K562 (cell line): ENCODE results near the gene RXRA. TPM values are rescaled to one million over a fixed set of nuclear protein-coding genes. Genes with fewer than 3 reads are reported as not detected.

Experiments used
- BCLAF1 ChIP-seq, 2 experiments: fragments of 450-650 bp in 1 of 2; IDR thresholded peaks; 2 replicates each; pipeline ENCODE4 v1.6.1; 2011 to 2017; ENCODE audit warnings: low read depth in 2 of 2, antibody characterized with exemption in 1 of 2, borderline replicate concordance in 1 of 2, low read length in 1 of 2, mild to moderate bottlenecking in 1 of 2, mixed read lengths in 1 of 2; ENCODE audit not compliant: control insufficient read depth in 1 of 2
- CEBPZ ChIP-seq: fragments of 150-350 bp; IDR thresholded peaks from 2 replicates; pipeline ENCODE4 v1.6.1; 2014; ENCODE audit warnings: low read depth, mild to moderate bottlenecking, low read length, borderline replicate concordance
- CHD1 ChIP-seq: fragments of 200-600 bp; sonication (generic); IDR thresholded peaks from one replicate; pipeline ENCODE4 v1.6.1; 2012; ENCODE audit warnings: mild to moderate bottlenecking, moderate library complexity, low read length, inconsistent platforms
- FOXM1 ChIP-seq, 2 experiments: fragments of 450-650 bp in 1 of 2; sonication (generic) in 1 of 2; formaldehyde crosslinking in 1 of 2; IDR thresholded peaks; 2 replicates each; pipeline versions ENCODE4 v1.6.1 to v1.9.0; 2017 to 2022; ENCODE audit warnings: low read depth in 2 of 2, mild to moderate bottlenecking in 2 of 2, missing genetic modification reagents in 1 of 2, moderate library complexity in 1 of 2
- KDM1A ChIP-seq, 2 experiments: fragments of 450-650 bp; IDR thresholded peaks; 2 replicates each; pipeline ENCODE4 v1.6.1; 2016; ENCODE audit warnings: mild to moderate bottlenecking in 2 of 2
- POU5F1 ChIP-seq: fragments of 150-350 bp; IDR thresholded peaks from 2 replicates; pipeline ENCODE4 v1.6.1; 2014; ENCODE audit warnings: borderline replicate concordance, low read length, low read depth, mild to moderate bottlenecking; ENCODE audit not compliant: partially characterized antibody
- RREB1 ChIP-seq: fragments of 250-450 bp; sonication (Bioruptor Pico); IDR thresholded peaks from 2 replicates; pipeline ENCODE4 v1.4.0; 2020
- SMAD3 ChIP-seq: fragments of 450-650 bp; formaldehyde crosslinking; conservative IDR thresholded peaks from 2 replicates; pipeline ENCODE4 v1.4.0; 2020; ENCODE audit warnings: mild to moderate bottlenecking
- TARDBP ChIP-seq: fragments of 450-650 bp; IDR thresholded peaks from 2 replicates; pipeline ENCODE4 v1.6.1; 2016
- USF1 ChIP-seq: sonication (generic); formaldehyde crosslinking; IDR thresholded peaks from 2 replicates; pipeline ENCODE4 v1.9.0; 2022; ENCODE audit warnings: mild to moderate bottlenecking, missing genetic modification reagents
- ZNF224 ChIP-seq: sonication (generic); formaldehyde crosslinking; IDR thresholded peaks from 2 replicates; pipeline ENCODE4 v1.8.0; 2022; ENCODE audit warnings: mild to moderate bottlenecking, missing genetic modification reagents
- ZNF707 ChIP-seq: fragments of 250-450 bp; sonication (Bioruptor Pico); conservative IDR thresholded peaks from 2 replicates; pipeline ENCODE4 v1.8.0; 2022; ENCODE audit warnings: inconsistent platforms, mild to moderate bottlenecking, moderate library complexity
- polyA plus RNA-seq, 8 experiments: library from polyadenylated mRNA; depleted of rRNA in 4 of 8; stranded (reverse) in 5 of 8; unstranded in 3 of 8; fragments of >200 nt; fragmentation: Nextera tagmentation in 2 of 8; fragmentation: Illumina TruSeq in 1 of 8; extraction: Ambion mirVana in 2 of 8; extraction: Trizol in 1 of 8; gene quantifications; 2 replicates each; pipeline versions ENCODE4 v1.2.1 to v1.2.3, GENCODE V29; 2011 to 2014; ENCODE audit warnings: inconsistent platforms in 1 of 8, missing spikeins in 1 of 8
- total RNA-seq, 7 experiments: library from RNA; depleted of rRNA in 6 of 7; stranded (reverse); fragments of >200 nt in 6 of 7; fragmentation: Illumina TruSeq in 2 of 7; extraction: Trizol in 2 of 7; gene quantifications; 2 replicates each; pipeline versions ENCODE4 v1.2.1 to v1.2.3, GENCODE V29; 2011 to 2021; ENCODE audit warnings: low replicate concordance in 1 of 7

Gene RXRA
- total and polyA plus RNA-seq, 9 of the 15 experiments (the other 6 are each of a cell fraction or from before 2014, with no cell fraction given), result 0.35 to 23.6 (median 4.6) TPM

GRCh38 chr9:134326724-134327601 is 708 bp downstream of the RXRA start (continued):
- TF ChIP-seq CEBPZ (no peak), USF1 (CRISPR knock-in tag) (no peak), RREB1 (CRISPR knock-in tag) (no peak), SMAD3 (no peak), TARDBP (no peak), CHD1 (peak; percentile 75), POU5F1 (no peak), ZNF707 (CRISPR knock-in tag) (no peak), FOXM1 (IDR thresholded peaks at IDR 0.05; ENCODE audit: low read depth) (no peak), FOXM1 (CRISPR knock-in tag; IDR thresholded peaks at IDR 0.05; ENCODE audit: low read depth) (no peak), KDM1A (IDR thresholded peaks at IDR 0.05) (no peak), ZNF224 (no peak), BCLAF1 (IDR thresholded peaks at IDR 0.05; ENCODE audit: borderline replicate concordance in 1 of 2, control insufficient read depth in 1 of 2, low read depth in 2 of 2, low read length in 1 of 2) (no peak)
